H1 (cell line): Measurements from ENCODE around the gene PSME1. TPM values are rescaled to one million over a fixed set of nuclear protein-coding genes. Genes with fewer than 3 reads are reported as not detected.

Source experiments
- CTCF ChIA-PET: fragments of 300-600 bp; sonication (Branson Sonifier 250); formaldehyde crosslinking; loops from one replicate; lab custom pipeline; 2021; ENCODE audit not compliant: partially characterized antibody; lab: Charles Lee
- POLR2A ChIA-PET: fragments of 300-600 bp; sonication (Branson Sonifier 250); formaldehyde crosslinking; loops from one replicate; lab custom pipeline; 2021; ENCODE audit warnings: inconsistent platforms; ENCODE audit not compliant: partially characterized antibody; lab: Charles Lee
- DNase-seq, 2 experiments: peaks; one replicate each; pipeline versions ENCODE4 v3.0.0 to v3.0.0-alpha.2; 2010 to 2022; ENCODE audit warnings: low spot score in 2 of 2, low read depth in 1 of 2, mixed read lengths in 1 of 2
- FAIRE-seq: peaks from 2 replicates; lab custom pipeline; 2011; peaks lifted over from hg19 to GRCh38; lab: Jason Lieb, UNC
- H2AFZ ChIP-seq: 2 replicates; pipeline ENCODE4 v1.8.1; 2012; ENCODE audit warnings: low read length, inconsistent platforms
- H2AK5ac ChIP-seq: 2 replicates; pipeline ENCODE4 v1.6.1; 2013; ENCODE audit warnings: low read depth, low read length
- H2BK120ac ChIP-seq: replicated peaks from 2 replicates; pipeline ENCODE3; 2013; ENCODE audit warnings: low read depth, low read length, inconsistent platforms
- H2BK12ac ChIP-seq: 2 replicates; pipeline ENCODE4 v1.6.1; 2013; ENCODE audit warnings: low read depth, low read length
- H2BK15ac ChIP-seq: 2 replicates; pipeline ENCODE4 v1.6.1; 2013; ENCODE audit warnings: low read length
- H2BK20ac ChIP-seq: 2 replicates; pipeline ENCODE4 v1.6.1; 2013; ENCODE audit warnings: low read length
- H2BK5ac ChIP-seq: 2 replicates; pipeline ENCODE4 v1.6.1; 2013; ENCODE audit warnings: low read depth, low read length
- H3K14ac ChIP-seq: 2 replicates; pipeline ENCODE4 v1.6.1; 2013; ENCODE audit warnings: inconsistent platforms; ENCODE audit not compliant: insufficient read length
- H3K18ac ChIP-seq: 2 replicates; pipeline ENCODE4 v1.6.1; 2013; ENCODE audit warnings: low read length; ENCODE audit errors: extremely low read depth
- H3K23ac ChIP-seq: 2 replicates; pipeline ENCODE4 v1.6.1; 2013; ENCODE audit warnings: inconsistent platforms; ENCODE audit not compliant: insufficient read length
- H3K23me2 ChIP-seq: 2 replicates; pipeline ENCODE4 v1.6.1; 2013; ENCODE audit warnings: low read depth, low read length
- H3K27ac ChIP-seq: 2 replicates; pipeline ENCODE4 v1.6.1; 2011; ENCODE audit warnings: low read depth, low read length, inconsistent platforms
- H3K27me3 ChIP-seq, 4 experiments: replicated peaks in 1 of 4; 1 replicate in 1 of 4; 2 replicates in 3 of 4; pipeline versions ENCODE4 v1.6.1 to v1.8.1; 2011 to 2013; ENCODE audit warnings: low read length in 3 of 4, mild to moderate bottlenecking in 3 of 4, inconsistent platforms in 2 of 4, mixed read lengths in 2 of 4, moderate library complexity in 1 of 4; ENCODE audit not compliant: control insufficient read depth in 3 of 4, insufficient read depth in 3 of 4; ENCODE audit errors: extremely low read depth in 1 of 4
- H3K36me3 ChIP-seq, 4 experiments: 2 replicates each; pipeline versions ENCODE4 v1.6.1 to v1.8.1; 2011 to 2013; ENCODE audit warnings: mild to moderate bottlenecking in 4 of 4, low read length in 3 of 4, moderate library complexity in 2 of 4, control low read depth in 1 of 4, inconsistent platforms in 1 of 4; ENCODE audit not compliant: insufficient read depth in 4 of 4, control insufficient read depth in 2 of 4
- H3K4ac ChIP-seq: replicated peaks from 2 replicates; pipeline ENCODE3; 2013; ENCODE audit warnings: low read length, low read depth, mixed read lengths, inconsistent platforms; ENCODE audit not compliant: insufficient read length
- H3K4me1 ChIP-seq, 4 experiments: replicated peaks in 1 of 4; 1 replicate in 1 of 4; 2 replicates in 3 of 4; pipeline versions ENCODE4 v1.6.1 to v1.8.1; 2011 to 2013; ENCODE audit warnings: low read length in 3 of 4, inconsistent platforms in 2 of 4, mixed read lengths in 1 of 4; ENCODE audit not compliant: insufficient read depth in 4 of 4, control insufficient read depth in 3 of 4
- H3K4me2 ChIP-seq, 2 experiments: 2 replicates each; pipeline versions ENCODE4 v1.6.1 to v1.8.1; 2011 to 2013; ENCODE audit warnings: low read depth in 2 of 2, low read length in 2 of 2, control low read depth in 1 of 2, inconsistent platforms in 1 of 2, mild to moderate bottlenecking in 1 of 2; ENCODE audit not compliant: insufficient read depth in 1 of 2
- H3K4me3 ChIP-seq, 4 experiments: fragments of 200-600, 300-600 bp in 1 of 4; sonication (generic), shearing (Covaris generic), sonication (Bioruptor Twin) in 1 of 4; 2 replicates each; pipeline versions ENCODE4 v1.5.1 to v1.8.1; 2011 to 2016; ENCODE audit warnings: low read length in 4 of 4, low read depth in 3 of 4, control low read depth in 2 of 4, inconsistent platforms in 2 of 4, mild to moderate bottlenecking in 2 of 4, mixed read lengths in 1 of 4, moderate library complexity in 1 of 4; ENCODE audit not compliant: insufficient read depth in 2 of 4; ENCODE audit errors: extremely low read depth in 1 of 4
- H3K56ac ChIP-seq: replicated peaks from 2 replicates; pipeline ENCODE3; 2013; ENCODE audit warnings: low read depth, mild to moderate bottlenecking, mixed read lengths, low read length, inconsistent platforms; ENCODE audit not compliant: insufficient read length
- H3K79me1 ChIP-seq: 2 replicates; pipeline ENCODE4 v1.6.1; 2013; ENCODE audit warnings: low read depth, low read length, control low read depth
- H3K79me2 ChIP-seq, 2 experiments: 2 replicates each; pipeline versions ENCODE4 v1.6.1 to v1.8.1; 2012 to 2013; ENCODE audit warnings: low read length in 2 of 2, mild to moderate bottlenecking in 2 of 2, inconsistent platforms in 1 of 2; ENCODE audit not compliant: insufficient read depth in 2 of 2, control insufficient read depth in 1 of 2
- H3K9ac ChIP-seq, 4 experiments: replicated peaks in 1 of 4; 1 replicate in 1 of 4; 2 replicates in 3 of 4; pipeline versions ENCODE4 v1.6.1 to v1.8.1; 2011 to 2013; ENCODE audit warnings: low read depth in 3 of 4, low read length in 3 of 4, control low read depth in 2 of 4, mild to moderate bottlenecking in 2 of 4, moderate library complexity in 2 of 4, inconsistent platforms in 1 of 4; ENCODE audit errors: extremely low read depth in 1 of 4
- H3K9me3 ChIP-seq, 2 experiments: 2 replicates each; pipeline versions ENCODE4 v1.6.1 to v1.8.1; 2012 to 2013; ENCODE audit warnings: mild to moderate bottlenecking in 2 of 2, moderate library complexity in 2 of 2, control low read depth in 1 of 2, inconsistent platforms in 1 of 2, low read depth in 1 of 2, low read length in 1 of 2, mixed read lengths in 1 of 2; ENCODE audit not compliant: insufficient read depth in 2 of 2
- H4K20me1 ChIP-seq, 2 experiments: replicated peaks in 1 of 2; 2 replicates each; pipeline versions ENCODE3 to v1.8.1; 2011 to 2013; ENCODE audit warnings: inconsistent platforms in 2 of 2, low read length in 2 of 2, mild to moderate bottlenecking in 1 of 2; ENCODE audit not compliant: insufficient read depth in 2 of 2, control insufficient read depth in 1 of 2
- H4K5ac ChIP-seq: 2 replicates; pipeline ENCODE4 v1.6.1; 2013; ENCODE audit warnings: low read length, low read depth, mixed read lengths, inconsistent platforms; ENCODE audit not compliant: insufficient read length
- H4K8ac ChIP-seq: 2 replicates; pipeline ENCODE4 v1.8.0; 2013; ENCODE audit warnings: mild to moderate bottlenecking, moderate library complexity, low read length, inconsistent platforms; ENCODE audit not compliant: insufficient read depth; ENCODE audit errors: extremely low read depth
- H4K91ac ChIP-seq: replicated peaks from 2 replicates; pipeline ENCODE3; 2013; ENCODE audit warnings: low read length, mixed read lengths, inconsistent platforms; ENCODE audit not compliant: insufficient read length
- KDM4A ChIP-seq: IDR thresholded peaks from one replicate; pipeline ENCODE4 v1.7.1; 2012; ENCODE audit warnings: low read depth, mild to moderate bottlenecking, moderate library complexity, low read length, inconsistent platforms; ENCODE audit not compliant: severe bottlenecking
- MAFK ChIP-seq: IDR thresholded peaks from 2 replicates; pipeline ENCODE4 v1.6.1; 2012; ENCODE audit warnings: low read depth, mild to moderate bottlenecking, improper control_type of control experiment, low read length
- RNF2 ChIP-seq: fragments of 200-900, 300-1000 bp; sonication (generic); IDR thresholded peaks from 2 replicates; pipeline ENCODE4 v1.7.1; 2016; ENCODE audit warnings: borderline replicate concordance, low read depth, mild to moderate bottlenecking, antibody characterized with exemption, low read length; ENCODE audit not compliant: poor library complexity, severe bottlenecking; ENCODE audit errors: missing control alignments
- SAP30 ChIP-seq: fragments of 300-600 bp; sonication (generic); IDR thresholded peaks from 2 replicates; pipeline ENCODE4 v1.7.1; 2012; ENCODE audit warnings: low read length, moderate library complexity, mild to moderate bottlenecking, inconsistent platforms; ENCODE audit not compliant: insufficient read depth, insufficient replicate concordance
- SP1 ChIP-seq: IDR thresholded peaks from 2 replicates; pipeline ENCODE4 v1.6.1; 2011; ENCODE audit warnings: low read depth, low read length
- SP2 ChIP-seq: IDR thresholded peaks from 2 replicates; pipeline ENCODE4 v1.6.1; 2012; ENCODE audit warnings: mild to moderate bottlenecking, low read length, inconsistent platforms
- TAF7 ChIP-seq: optimal IDR thresholded peaks from 2 replicates; pipeline ENCODE3; 2011; ENCODE audit warnings: low read depth, mild to moderate bottlenecking, inconsistent platforms, low read length, moderate library complexity, borderline replicate concordance
- whole genome bisulfite sequencing, 2 experiments: shearing (Covaris generic) in 1 of 2; methylation state at CpG; one replicate each; pipeline versions ENCODE4 v1.1.6 to v1.1.7; 2013 to 2015; ENCODE audit warnings: low lambda C conversion rate in 2 of 2, mixed read lengths in 2 of 2, inconsistent platforms in 1 of 2, low coverage in 1 of 2, missing lambda C conversion rate in 1 of 2; ENCODE audit not compliant: insufficient replicate concordance in 2 of 2, insufficient coverage in 1 of 2, insufficient read length in 1 of 2; ENCODE audit errors: extremely low coverage in 1 of 2, missing lambda C conversion rate in 1 of 2; 5-methylcytosine and 5-hydroxymethylcytosine counted together
- polyA plus RNA-seq, 7 experiments: library from polyadenylated mRNA; depleted of rRNA in 3 of 7; stranded (reverse) in 5 of 7; unstranded in 2 of 7; fragments of >200 nt in 5 of 7; fragments of 200-250 nt in 2 of 7; gene quantifications; 1 replicate in 5 of 7; 2 replicates in 1 of 7; 4 replicates in 1 of 7; pipeline versions ENCODE4 v1.2.1 to v1.2.3, GENCODE V29; 2011 to 2013; ENCODE audit warnings: missing spikeins in 2 of 7, mixed read lengths in 2 of 7
- total RNA-seq: library from RNA; stranded (reverse); fragmentation: NEBNext Ultra II Directional; extraction: Animal tissue kit (Norgen Biotek cat#: 25700); gene quantifications from 2 replicates; pipeline ENCODE4 v1.2.1, GENCODE V29; 2021
- TF ChIP-seq, protein P1 (sequence below): IDR thresholded peaks from 2 replicates; pipeline ENCODE4 v1.6.1; 2012; ENCODE audit warnings: inconsistent platforms

The PSME1 gene
- total and polyA plus RNA-seq, 2 of the 8 experiments (the other 6 are each of a cell fraction or from before 2014, with no cell fraction given), result 74.9 to 85.9 TPM

DNA sequence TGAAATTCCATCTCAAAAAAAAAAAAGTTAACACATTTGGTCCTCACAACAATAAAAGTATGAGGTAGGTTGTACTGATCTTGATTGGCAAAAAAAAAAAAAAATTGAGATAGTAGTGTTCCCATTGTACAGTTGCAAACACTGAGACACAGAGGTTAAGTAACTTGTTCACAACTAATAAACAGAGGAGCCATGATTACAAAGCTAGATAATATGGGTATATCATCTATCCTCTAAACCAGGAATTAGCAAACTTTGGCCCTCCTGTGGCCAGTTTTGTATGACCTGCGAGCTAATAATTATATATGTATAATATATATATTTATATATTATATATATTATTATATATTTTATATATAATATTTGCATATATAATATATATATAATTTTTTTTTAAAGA is 2.3 kb upstream of the PSME1 start:
- H2AFZ ChIP-seq, result no peak overlapping the region
- H3K4me3 ChIP-seq, result no peak overlapping the region
- no peak overlapping the region for H3K4me2 ChIP-seq
- DNase-seq, result no peak
- no peak overlapping the region for H3K9ac ChIP-seq
- H3K27me3 ChIP-seq, result no peaks in the 10 kb centered on the region
- no peak overlapping the region for H2AK5ac ChIP-seq
- H3K18ac ChIP-seq, result no peak overlapping the region
- H3K79me1 ChIP-seq, result no peaks in the 10 kb centered on the region
- no peak for FAIRE-seq
- CTCF ChIA-PET, result interaction anchor here (0.7 kb wide), 2 partner anchors 25 to 999 kb away, joined by 4 read pairs; no protein-coding TSS in a partner anchor
- H3K79me2 ChIP-seq, result no peaks in the 10 kb centered on the region
- H3K27ac ChIP-seq, result no peak overlapping the region
- H3K56ac ChIP-seq, result no peak overlapping the region
- H4K8ac ChIP-seq, result no peak overlapping the region
- no peak overlapping the region for H2BK15ac ChIP-seq
- TF ChIP-seq, protein P1, sequence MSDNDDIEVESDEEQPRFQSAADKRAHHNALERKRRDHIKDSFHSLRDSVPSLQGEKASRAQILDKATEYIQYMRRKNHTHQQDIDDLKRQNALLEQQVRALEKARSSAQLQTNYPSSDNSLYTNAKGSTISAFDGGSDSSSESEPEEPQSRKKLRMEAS, result no peak
- TF ChIP-seq KDM4A, result no peak
- TF ChIP-seq SP1, result no peak
- no peak for TF ChIP-seq TAF7
- TF ChIP-seq MAFK, result no peak
- TF ChIP-seq SAP30, result no peak
- TF ChIP-seq SP2, result no peak
- no peak for TF ChIP-seq RNF2
- TF ChIP-seq, all 59 proteins: peak for 0
- Histone ChIP-seq H2BK120ac (no peak overlapping the region), H3K23me2 (peaks cover 5% of the 10 kb centered on the region; the same call in 1 of the 2 replicates), H2BK5ac (no peak overlapping the region), H2BK12ac (no peak overlapping the region), H3K9me3 (no peaks in the 10 kb centered on the region), H4K91ac (no peak overlapping the region), H2BK20ac (no peak overlapping the region), H3K14ac (no peak overlapping the region), H3K4ac (no peak overlapping the region), H3K4me1 (peaks cover 0 to 10% (median 5%) of the 10 kb centered on the region in 4 experiments; a peak in 4 of 7 replicates), H3K36me3 (peaks cover 2 to 16% (median 9%) of the 10 kb centered on the region in 4 experiments; a peak in 6 of 8 replicates), H4K20me1 (no peaks in the 10 kb centered on the region), H4K5ac (no peak overlapping the region), H3K23ac (no peak overlapping the region)
- POLR2A ChIA-PET, result interaction anchor here (0.8 to 11.1 kb wide), 7 partner anchors 12 to 76 kb away, joined by 3 to 100 read pairs (median 4); partner anchors contain the start of genes DCAF11, NRL and RNF31
- WGBS, 2 experiments, result 100% methylated on average over 1 of the region's 1 CpG; no CpG with 5 or more reads in 1 of the 2 experiments
